GM21825 (cell line): ENCODE measurements around the gene OVCA2.
"Not testable (repeated sequence)": the region's sequence is repeated elsewhere in the genome, so short reads cannot be mapped to it uniquely, and the experiment has no call there.

Experiments used
- ATAC-seq: cut with Tn5 transposase; IDR thresholded peaks from one replicate; pipeline ENCODE4 v1.9.1; 2021; ENCODE audit warnings: mild to moderate bottlenecking, moderate library complexity; ENCODE audit not compliant: unreplicated experiment

OVCA2 gene

DNA sequence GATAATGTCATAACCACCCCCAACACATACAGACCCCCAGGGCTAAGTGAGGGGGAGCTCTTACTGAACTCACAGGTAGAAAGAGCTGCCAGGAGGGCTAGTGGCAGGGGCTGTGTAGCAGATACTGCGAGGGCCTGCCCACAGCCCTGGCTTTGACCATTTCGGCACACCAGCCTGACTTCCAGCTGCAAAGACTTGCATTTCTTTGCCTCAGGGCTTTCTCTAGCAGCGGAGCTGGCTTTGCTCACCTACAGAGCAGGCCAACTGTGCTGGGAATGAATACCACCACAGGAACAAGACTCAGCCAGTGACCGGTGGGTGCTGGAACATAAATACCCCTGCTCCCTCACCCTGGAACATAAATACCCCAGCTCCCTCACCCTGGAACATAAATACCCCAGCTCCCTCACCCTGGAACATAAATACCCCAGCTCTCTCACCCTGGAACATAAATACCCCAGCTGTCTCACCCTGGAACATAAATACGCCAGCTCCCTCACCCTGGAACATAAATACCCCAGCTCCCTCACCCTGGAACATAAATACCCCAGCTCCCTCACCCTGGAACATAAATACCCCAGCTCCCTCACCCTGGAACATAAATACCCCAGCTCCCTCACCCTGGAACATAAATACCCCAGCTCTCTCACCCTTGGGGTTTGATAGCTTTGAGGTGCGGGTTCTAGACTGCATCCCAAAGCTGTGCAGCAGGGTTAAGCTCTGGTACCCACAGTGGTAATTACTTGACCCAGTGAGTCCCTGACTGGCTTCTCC is 28.4 kb upstream of the OVCA2 start:
- not testable (repeated sequence) for ATAC-seq

DNA sequence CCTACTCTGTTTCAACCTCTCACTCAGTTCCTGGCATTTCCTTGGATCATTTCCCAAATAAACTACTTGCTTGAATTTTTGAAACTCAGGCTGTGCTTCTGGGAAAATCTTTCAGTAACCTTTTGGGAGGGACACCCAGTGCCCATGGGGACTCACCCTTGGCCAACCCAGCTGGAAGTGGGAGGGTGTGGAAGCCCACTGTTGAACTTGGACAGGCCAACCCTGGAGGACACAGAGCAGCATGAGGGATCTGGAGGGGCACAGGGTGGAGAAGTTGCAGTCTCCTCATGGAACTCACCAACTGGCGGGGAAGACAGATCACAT is 27.9 kb upstream of the OVCA2 start:
- ATAC-seq = no peak

DNA sequence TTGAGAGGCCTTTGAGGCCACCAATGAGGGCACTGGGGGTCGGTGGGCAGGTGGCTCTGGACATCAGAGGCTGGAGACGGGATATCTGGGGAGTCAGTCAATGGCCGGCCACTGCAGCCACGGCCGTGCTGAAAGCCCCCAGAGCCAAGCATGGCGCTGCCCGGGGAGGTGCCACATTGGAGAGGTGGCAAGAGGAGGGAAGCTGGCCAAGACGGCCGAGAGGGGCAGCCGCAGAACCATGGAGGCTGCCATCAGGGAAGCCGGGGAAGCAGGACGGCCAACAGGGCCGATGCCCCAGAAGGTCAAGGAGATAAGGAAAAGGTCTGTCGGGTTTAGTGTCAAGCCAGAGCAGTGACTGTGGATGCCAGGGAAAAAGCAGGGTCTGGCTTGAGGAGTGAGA is 26.5 kb upstream of the OVCA2 start:
- no peak for ATAC-seq

DNA sequence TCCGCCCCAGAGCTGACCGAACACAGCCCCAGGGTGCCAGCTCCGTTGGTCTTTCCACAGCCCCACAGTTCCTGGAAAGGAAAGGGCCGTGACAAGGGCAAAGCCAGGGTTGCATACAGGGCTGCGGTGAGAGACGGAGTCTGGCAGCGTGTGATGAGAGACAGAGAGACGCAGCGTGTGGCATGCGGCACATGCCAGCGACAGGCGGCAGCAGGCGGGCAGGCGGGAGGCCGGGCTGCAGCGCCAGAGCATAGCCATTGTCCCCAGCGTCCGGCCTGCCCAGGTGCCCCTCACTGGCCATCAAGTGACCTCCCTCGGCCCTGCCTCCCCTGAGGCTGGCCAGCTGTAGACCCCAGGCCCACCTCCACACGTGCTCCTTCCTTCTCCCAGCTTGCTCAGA is 25.3 kb upstream of the OVCA2 start:
- ATAC-seq = no peak

DNA sequence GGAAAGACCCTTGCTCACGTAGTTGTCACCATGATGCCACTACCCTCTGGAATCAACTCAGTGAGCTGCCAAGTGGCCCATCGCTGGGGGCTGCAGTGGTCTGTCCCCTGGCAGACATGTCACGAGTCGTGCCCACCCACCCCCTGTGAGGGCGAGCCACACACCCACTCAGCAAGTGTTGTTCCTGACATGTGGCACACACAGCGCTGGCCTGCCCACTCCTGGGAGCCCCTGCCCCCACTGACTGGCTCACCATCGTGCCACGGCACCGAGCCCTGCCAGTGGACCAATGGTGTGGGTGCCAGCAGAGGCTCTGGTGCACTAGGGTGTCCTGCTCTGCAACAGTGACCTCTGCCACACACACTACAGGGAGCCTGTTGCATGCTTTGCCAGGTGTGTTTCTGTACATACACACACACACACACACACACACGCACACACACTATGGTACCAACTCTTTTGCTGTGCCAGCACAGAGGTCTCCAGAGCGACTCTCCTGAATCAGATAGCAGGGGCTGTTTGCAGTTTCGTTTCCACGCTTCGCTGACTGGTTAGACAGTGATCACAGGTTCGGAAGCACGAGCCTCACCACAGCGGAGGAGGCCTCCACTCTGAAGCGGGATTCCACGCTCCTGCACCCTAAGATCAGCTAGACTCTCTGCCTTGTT is 24.4 kb upstream of the OVCA2 start:
- no peak for ATAC-seq

DNA sequence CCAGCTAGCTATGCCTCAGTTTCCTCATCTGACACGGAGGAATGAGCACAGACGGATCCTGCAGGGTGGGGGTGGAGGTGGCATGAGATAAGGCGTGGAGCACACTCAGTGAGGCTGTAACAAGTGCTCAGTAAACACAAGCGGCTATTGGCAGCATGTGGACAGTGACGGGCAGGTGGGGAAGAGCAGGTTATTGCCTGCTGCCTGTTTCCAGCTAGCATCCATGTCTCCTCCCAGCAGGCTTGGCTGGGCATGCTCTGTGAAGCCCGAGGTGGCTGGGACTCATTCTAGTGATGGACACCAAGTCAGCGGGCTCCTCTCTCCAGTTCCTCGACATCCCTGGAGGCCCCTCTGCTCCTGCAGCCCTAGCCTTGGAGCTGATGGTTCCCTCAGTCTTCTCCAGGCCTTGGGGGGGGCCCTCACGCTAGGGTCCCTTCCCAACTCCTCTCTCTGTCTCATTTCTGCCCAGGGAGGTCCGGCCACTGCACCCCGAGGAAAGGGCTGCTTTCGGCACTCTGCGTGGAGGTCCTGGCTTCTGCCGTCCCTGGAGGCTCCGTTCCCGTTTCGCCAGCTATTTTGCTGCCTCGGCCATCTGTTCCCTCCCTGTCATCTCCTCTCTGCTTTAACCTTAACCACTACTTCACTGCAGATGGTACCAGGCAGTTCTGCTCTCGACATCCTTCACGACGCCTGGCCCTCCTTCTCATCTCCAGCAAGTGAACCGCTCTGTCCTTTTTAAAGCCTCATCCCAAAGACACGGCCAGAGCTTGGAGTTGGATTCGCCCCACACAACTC is 22.9 kb upstream of the OVCA2 start:
- no peak for ATAC-seq

DNA sequence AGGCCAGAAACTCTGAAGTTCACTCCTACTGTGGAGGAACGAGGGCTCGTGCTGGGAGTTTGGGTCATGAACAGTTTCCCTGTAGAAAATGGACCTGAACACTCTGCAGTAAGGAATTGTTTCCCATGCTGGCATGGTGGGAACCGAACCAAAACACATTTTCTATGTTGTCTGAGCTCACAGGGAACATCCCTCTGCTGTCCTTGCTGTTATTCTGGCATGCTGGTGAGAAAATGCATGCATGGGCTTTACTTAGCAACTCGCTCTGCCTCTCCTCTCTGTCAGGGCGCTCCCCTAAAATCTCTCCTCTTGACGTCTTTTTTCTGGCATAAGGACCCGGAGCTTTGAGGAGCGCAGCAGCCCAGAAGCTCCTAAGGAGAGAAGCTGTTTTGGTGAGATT is 22.1 kb upstream of the OVCA2 start:
- ATAC-seq = no peak

DNA sequence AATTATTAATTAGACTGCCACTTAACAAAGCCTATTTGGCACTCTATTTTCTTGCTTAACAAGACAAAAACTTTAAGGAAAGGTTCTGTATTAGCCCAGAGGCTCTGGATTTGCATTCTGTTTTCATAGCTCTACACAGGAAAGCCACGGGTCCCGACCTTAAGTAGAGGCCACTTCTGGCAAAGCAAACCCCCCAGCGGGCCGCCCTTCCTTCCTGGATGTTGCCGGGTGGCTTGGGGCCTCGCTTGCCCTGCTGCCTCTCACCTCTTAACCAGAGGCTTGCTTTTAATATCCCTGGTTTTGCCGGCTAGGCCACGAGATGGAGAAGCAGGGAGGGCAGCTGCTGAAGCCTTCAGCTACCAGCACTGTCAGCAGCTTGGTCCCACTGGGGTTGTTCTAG is 21.1 kb upstream of the OVCA2 start:
- ATAC-seq = no peak

DNA sequence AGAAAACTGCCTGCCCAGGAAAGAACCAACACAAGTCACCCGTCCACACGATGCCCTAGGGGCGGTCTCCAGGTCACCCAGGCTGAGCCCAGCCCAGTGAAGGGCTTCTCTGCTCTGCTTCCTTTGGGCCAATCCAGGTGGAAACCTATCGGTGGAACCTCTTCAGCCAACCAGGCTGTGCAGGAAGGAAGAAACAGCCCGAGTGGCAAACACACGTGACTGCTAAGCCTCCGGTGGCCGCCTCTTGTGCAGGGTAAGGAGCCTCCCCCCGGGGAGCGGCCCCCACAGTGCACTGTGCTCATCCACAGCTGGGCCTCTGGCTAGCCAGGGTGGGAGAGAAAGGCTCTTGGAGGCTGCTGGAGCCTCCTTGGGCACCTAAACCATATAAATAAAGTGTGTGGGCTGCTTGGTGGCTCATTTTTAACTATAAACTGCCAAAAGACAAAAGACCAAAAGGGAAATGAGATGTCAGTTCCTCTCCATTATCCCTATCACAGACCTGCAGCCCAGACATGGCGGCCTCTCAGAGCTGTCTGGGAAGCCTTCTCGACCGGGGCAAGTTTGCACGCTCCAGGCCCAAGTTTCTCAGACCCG is 19.1 kb upstream of the OVCA2 start:
- ATAC-seq = no peak

DNA sequence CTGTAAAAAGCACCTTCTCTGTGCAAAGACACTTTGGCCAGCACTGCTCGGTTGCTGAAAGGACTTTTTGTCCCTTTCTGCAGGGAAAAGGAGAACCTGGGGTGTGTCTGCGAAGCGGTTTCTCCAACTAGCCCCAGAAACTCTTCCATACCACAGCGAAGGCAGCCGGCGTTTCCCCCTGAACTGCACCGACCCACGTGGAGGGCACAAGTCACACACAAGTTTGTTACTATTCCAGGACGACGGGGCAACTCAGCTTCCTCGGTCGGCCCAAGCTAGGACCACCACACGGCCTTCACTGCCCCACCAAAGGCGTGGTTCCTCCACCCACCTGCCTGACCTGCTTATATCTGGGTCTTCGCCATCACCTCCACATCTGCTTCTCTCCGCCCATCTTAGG is 18.6 kb upstream of the OVCA2 start:
- no peak for ATAC-seq

DNA sequence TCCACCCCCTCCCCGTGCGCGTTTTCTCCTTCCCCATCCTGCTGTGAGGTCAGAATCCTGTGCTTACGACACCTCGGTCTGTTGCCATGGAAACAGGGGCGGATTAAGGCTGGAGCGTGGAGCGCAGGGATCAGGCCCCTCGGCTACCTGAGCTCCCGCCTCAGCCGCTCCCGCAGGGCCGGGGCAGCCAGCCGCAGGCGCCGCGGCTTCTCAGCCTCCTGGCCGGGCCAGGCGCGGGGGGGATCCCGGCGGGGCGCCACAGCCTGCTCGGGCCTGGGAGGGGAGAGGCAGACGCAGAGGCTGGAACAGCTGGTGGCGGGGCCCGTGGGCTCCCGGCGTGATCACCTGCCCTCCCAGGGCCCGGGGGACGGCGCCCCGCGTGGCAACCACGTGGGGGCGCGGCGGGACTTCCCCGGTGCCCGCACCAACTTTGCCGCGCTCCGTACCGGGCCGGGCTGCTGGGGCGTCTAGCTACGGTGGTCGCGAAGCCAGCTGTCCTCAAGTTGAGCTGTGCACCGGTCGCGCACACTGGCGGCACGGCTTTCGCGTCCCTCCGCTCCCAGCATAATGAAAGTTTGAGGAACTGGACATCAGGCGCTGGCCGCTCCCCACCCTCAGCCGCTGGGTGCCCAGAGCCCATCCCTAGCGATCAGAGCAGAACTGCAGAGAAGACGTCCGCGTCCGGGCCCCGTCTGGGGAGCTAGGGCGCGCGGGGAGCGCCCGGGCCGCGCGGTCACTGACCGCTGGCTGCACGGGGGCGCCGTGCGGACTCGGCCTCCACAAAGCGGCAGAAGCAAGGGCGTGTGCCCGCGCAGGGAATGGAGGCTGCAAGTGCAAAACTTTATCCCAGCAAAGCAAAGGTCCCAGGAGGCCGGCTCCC is 17.9 kb upstream of the OVCA2 start:
- no peak for ATAC-seq

DNA sequence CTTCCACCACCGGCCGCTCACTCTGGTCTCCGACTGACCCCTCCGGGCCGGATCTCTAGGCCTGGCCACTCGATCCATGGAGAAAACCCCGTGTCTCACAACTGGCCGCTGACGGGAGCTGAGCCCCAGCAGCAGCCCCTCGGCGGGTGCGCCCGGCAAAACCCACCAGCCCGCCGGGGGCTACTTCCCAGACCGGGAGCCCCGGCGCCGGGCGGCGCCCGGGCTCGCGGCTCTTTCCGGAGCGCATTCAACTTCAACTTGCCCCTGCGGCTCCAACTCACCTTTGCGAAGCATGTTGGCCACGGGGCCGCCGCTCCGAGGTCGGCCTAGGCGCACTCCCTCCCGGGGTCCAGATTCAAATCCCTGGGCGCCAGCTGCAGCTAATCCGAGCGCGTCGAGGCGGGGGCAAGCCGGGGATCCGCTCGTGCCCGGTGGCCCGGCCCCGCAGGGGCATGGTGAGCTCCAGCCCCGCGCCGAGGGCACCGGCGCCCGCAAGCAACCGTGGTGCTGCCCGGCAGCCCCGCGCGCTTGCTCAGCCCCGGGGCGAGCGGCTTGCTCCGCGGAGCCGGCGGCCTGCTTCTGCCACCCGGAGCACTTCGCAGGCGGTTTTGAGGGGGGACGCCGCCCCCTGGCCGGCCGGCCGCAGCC is 17.1 kb upstream of the OVCA2 start:
- ATAC-seq = no peak

DNA sequence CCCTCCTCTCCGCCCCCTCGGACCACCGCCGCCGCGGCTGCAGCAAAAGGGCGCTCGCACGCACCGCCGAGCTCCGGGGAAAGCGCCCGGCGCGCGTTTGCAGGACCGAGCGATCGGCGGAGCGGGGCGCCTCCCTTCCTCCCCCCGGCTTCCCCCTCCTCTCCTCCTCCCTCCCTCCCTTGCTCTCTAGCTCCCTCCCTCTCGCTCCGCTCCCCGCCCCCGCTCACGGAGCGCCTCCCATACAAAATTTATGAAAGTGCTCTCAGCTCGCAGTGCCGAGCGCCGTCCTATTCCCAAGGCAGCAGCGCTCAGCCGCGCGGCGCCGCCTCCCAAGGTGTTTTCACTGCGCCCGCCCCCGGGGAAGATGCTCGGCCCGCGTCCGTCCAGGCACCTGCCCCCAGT is 16.6 kb upstream of the OVCA2 start, which contains the start of gene RTN4RL1:
TSS of gene RTN4RL1 (minus strand) at position 115 of the 402 bp plus-strand sequence. CDS start 469 bp downstream, outside the sequence.
- no peak for ATAC-seq

DNA sequence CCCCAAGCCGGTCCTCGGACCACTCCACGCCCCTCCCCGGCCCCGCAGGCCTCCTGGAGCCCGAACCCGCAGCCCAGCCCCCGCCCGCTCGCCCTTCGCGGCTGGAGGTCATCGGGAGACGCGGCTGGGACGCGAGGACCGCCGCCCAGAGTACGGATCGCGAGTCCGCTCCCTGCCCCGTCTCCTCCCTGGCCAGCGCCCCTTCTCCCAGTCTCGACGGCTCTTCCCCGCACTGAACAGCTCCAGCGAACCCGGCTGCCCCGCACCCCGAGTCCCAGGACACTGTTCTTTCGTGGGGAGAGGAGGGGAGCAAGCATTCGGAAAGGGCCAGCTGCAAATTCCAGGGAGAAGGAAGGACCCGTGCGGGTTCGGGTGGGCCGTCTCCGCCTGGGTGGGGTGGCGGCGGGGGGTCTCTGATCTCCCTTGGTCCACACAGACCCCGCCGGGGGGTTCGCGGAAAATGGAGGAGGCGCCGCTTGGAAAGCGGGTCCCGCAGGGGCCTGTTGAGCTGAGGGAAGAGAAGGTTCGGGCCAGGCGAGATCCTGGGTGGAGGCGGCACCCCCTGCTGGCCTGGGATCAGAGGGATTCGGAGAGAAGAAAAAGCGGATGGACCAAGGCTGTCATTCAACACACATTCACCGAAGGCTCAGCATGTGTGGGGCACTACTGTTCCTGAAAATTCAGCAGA is 16.1 kb upstream of the OVCA2 start:
- ATAC-seq = no peak

DNA sequence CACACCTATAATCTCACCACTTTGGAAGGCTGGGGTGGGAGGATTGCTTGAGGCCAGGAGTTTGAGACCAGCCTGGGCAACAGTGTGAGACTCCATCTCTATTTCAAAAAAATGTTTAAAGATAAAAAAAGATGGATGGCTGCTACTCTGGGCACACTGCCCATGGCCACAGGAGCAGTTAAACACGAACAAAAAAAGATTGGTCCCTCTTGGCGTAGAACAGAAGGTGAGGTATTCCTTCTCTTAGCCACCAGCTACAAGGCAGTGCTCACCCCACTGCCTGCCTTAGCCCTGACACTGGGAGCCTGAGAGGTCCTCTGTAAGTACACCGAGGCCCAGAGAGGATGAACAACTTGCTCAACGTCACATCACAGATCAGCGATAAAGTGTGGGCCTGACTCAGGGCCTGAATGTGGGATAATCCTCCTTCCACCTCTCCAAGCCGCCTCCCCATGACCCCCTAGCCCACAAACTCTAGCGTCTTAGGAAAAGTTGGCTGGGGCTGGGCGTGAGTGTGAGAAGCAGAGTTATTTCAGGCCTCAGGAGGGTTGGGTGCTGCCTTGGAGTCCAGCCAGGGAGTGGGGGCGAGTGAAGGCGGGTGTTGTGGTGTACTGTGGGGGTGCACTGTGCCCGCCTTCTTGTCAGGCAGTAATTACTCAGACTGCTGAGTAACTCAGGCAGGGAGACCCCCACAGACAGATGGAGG is 14.1 kb upstream of the OVCA2 start:
- ATAC-seq = no peak

DNA sequence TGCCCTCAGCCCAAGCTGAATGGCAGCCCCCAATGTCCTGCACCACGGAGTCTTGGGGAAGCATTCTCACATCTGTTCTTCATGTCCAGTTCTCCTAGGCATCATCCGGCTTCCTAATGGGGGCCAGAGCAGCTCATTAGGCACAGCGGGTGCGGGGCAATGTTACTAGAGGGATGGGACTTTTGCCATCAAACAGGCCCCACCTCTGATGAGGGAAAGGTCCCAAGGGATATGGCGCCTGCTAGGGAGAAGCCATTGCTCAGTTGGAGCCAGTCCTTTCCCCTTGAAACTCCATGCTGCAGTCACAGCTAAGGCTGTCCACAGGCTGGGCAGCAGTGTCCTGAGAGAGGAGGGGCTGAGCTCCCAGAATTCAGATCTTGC is 13.6 kb upstream of the OVCA2 start:
- no peak for ATAC-seq

DNA sequence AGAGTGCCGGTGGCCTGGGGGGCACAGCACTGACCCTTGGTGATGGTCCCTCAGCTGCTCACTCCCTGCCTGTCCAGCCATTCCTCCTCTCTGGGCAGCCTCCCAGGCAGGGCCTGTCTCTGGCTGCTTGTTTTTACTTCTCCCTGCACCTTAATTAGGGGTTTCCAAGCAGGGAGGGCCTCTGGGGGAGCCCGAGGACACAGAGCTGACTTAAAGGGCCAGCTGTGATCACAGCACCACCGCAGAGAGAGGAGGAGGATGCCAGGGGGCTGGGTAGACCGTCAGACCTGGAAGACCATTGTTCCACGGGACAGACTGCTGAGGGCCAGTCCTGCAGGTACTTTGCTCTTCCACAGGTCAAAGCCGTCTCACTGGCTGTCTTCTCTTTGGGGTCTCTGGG is 13.1 kb upstream of the OVCA2 start:
- ATAC-seq = no peak

DNA sequence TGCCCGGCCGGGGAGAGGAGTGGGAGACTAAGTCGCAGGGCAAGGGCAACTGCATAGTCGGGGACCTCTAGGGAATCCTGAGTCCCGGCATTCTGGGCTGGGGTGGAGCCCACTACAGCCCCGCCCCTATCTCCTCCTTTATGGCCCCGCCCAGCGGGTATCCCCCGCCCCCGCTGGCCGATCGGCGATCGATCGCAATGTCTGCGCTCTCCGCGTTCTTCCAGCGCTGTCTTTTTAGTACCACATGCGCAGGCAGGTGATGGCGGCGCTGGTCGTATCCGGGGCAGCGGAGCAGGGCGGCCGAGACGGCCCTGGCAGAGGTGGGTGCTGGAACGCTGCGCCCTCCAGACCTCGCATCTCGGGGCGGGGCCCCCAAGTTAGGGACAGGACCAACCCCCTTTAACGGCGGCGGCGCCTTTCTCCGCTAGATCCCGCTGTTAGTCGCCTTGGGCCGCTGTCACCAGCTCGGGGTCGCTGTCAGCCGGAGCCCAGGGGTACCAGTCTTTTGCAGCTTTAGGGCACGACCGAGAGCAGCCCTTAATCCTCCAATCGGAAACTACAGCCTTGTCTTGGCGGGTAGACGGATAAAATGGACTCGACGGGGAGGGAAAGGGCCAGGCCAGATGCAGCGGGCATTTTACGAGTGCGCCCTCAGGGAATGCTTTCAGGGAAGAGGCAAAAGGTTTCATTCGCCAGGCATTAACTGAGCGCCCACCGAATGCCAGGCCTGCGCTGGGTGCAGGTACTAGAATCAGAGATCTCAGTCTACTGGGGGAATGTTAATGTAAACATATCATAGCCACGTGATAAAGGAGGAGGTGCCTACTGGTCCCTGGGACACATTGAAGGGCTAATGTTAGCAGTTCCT is 11.7 kb upstream of the OVCA2 start, which contains the start of gene DPH1:
TSS of gene DPH1 (plus strand) at position 243 of the 868 bp plus-strand sequence. CDS start at position 260, 17 bp downstream.
- ATAC-seq = peak; percentile 59
